Thoracic aorta (tissue), 2 donors: Measurements from ENCODE around the gene PSORS1C1. TPM values are rescaled to one million over a fixed set of nuclear protein-coding genes. Genes with fewer than 3 reads are reported as not detected.

Experiments used
- ATAC-seq: fragments of 150-250 bp; one replicate; pipeline ENCODE4 v1.8.0; 2017; ENCODE audit warnings: low read depth; ENCODE audit not compliant: insufficient number of reproducible peaks, low FRiP score
- DNase-seq: peaks from one replicate; pipeline ENCODE4 v3.0.0-alpha.2; 2020; ENCODE audit warnings: low spot score
- H3K27ac ChIP-seq, 2 donors: fragments of 200-600 bp; sonication (generic); 1 replicate in 1 of 2; 2 replicates in 1 of 2; pipeline ENCODE4 v1.5.1; 2016; ENCODE audit warnings: mild to moderate bottlenecking in 2 of 2, moderate library complexity in 2 of 2
- H3K27me3 ChIP-seq: fragments of 200-600 bp; sonication (generic); replicated peaks from 2 replicates; pipeline ENCODE4 v1.6.0; 2016; ENCODE audit warnings: mild to moderate bottlenecking; ENCODE audit not compliant: insufficient read depth
- H3K36me3 ChIP-seq: fragments of 200-600 bp; sonication (generic); one replicate; pipeline ENCODE4 v1.5.1; 2016
- H3K4me1 ChIP-seq, 2 donors: fragments of 200-600 bp; sonication (generic); 1 replicate in 1 of 2; 2 replicates in 1 of 2; pipeline versions ENCODE4 v1.5.1 to v1.6.0; 2016; ENCODE audit warnings: low read depth in 2 of 2, mild to moderate bottlenecking in 1 of 2; ENCODE audit not compliant: control insufficient read depth in 1 of 2
- H3K4me3 ChIP-seq: fragments of 200-600 bp; sonication (generic); 2 replicates; pipeline ENCODE4 v1.5.1; 2016; ENCODE audit warnings: mild to moderate bottlenecking
- H3K9me3 ChIP-seq: fragments of 200-600 bp; sonication (generic); 2 replicates; pipeline ENCODE4 v1.5.1; 2016
- total RNA-seq, 2 donors: library from RNA; depleted of rRNA; stranded (reverse); fragments of >200 nt; gene quantifications; one replicate each; pipeline versions ENCODE4 v1.1.0 to v1.2.3, GENCODE V29; 2016
- TF ChIP-seq, protein P1 (sequence below): fragments of 200-600 bp; sonication (generic); IDR thresholded peaks from one replicate; pipeline ENCODE4 v1.5.1; 2019; ENCODE audit warnings: antibody characterized with exemption

PSORS1C1 gene
- total RNA-seq, 2 donors from 2014 or later, result 3.7 to 6.8 TPM

DNA sequence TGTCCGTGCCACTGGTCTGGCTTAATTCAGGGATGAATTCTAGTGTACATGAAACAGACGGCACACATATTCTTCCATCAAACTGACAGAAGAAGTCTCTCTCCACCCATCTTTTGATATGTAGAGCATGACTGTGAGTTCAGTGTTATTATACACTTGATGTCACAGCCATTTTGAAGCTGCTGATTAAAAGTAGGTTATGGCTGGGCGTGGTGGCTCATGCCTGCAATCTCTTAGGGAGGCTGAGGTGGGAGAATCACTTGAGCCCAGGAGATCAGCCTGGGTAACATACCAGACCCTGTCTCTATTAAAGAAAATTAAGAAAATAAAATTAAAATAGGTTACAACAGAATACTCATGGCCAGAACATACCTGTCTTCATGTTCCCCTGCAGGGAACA lies 22.9 kb upstream of the PSORS1C1 start:
- Histone ChIP-seq H3K27me3 (no peaks in the 10 kb centered on the region), H3K36me3 (no peaks in the 10 kb centered on the region), H3K27ac (no peak overlapping the region), H3K4me1 (peaks cover 0 to 6% of the 10 kb centered on the region in 2 donors), H3K9me3 (no peaks in the 10 kb centered on the region), H3K4me3 (no peak overlapping the region)
- TF ChIP-seq, protein P1, sequence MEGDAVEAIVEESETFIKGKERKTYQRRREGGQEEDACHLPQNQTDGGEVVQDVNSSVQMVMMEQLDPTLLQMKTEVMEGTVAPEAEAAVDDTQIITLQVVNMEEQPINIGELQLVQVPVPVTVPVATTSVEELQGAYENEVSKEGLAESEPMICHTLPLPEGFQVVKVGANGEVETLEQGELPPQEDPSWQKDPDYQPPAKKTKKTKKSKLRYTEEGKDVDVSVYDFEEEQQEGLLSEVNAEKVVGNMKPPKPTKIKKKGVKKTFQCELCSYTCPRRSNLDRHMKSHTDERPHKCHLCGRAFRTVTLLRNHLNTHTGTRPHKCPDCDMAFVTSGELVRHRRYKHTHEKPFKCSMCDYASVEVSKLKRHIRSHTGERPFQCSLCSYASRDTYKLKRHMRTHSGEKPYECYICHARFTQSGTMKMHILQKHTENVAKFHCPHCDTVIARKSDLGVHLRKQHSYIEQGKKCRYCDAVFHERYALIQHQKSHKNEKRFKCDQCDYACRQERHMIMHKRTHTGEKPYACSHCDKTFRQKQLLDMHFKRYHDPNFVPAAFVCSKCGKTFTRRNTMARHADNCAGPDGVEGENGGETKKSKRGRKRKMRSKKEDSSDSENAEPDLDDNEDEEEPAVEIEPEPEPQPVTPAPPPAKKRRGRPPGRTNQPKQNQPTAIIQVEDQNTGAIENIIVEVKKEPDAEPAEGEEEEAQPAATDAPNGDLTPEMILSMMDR, result no peak
- no peak for ATAC-seq
- no peak for DNase-seq

DNA sequence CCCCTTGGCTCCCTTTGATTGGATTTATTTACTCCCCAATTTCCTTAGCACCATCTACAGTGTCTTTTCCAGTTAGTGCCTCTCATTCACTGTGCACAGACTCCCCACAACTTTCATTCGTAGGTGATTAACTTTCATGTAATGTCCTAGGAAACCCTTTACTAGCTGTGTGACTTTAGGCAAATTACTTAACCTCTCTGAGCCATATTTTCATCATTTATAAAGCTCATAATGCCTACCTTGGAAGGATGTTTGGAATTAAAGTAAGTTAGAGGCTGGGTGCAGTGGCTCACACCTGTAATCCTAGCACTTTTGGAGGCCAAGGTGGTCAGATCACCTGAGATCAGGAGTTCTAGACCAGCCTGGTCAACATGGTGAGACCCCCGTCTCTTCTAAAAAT lies 22.4 kb upstream of the PSORS1C1 start:
- TF ChIP-seq, protein P1, result no peak
- DNase-seq, result no peak
- no peak overlapping the region for H3K27ac ChIP-seq
- no peaks in the 10 kb centered on the region for H3K9me3 ChIP-seq
- no peaks in the 10 kb centered on the region for H3K27me3 ChIP-seq
- H3K4me3 ChIP-seq, result no peak overlapping the region
- H3K36me3 ChIP-seq, result no peaks in the 10 kb centered on the region
- H3K4me1 ChIP-seq, result peaks cover 0 to 2% of the 10 kb centered on the region in 2 donors
- ATAC-seq, result no peak

DNA sequence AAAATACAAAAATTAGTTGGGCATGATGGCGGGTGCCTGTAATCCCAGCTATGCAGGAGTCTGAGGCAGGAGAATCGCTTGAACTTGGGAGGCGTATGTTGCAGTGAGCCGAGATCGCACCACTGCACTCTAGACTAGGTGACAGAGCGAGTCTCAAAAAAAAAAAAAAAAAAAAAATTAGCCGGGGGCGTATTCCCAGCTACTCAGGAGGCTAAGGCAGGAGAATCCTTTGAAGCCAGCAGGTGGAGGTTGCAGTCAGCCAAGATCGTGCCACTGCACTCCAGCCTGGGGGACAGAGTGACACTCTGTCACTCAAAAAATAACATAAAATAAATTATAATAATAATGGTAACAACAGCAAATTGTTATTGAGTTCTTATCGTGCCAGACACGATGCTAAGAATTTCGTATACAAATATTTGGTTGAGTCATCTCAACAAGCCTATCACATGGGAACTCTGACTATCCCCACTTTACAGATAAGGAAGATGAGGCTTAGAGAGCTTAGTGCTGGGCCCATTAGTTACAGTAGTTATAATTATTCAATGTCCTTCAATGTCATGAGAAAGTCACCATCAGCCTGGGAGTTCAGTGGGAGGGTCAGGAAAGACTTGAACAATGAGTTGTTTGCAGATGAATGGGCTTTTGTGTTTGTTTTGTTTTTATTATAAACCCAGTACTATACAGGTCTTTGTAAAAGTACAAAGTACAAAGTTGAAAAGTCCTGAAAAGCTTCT lies 21.7 kb upstream of the PSORS1C1 start:
- ATAC-seq (no peak), DNase-seq (no peak)
- no peaks in the 10 kb centered on the region for H3K27me3 ChIP-seq
- no peaks in the 10 kb centered on the region for H3K4me1 ChIP-seq
- no peak overlapping the region for H3K27ac ChIP-seq
- no peaks in the 10 kb centered on the region for H3K36me3 ChIP-seq
- TF ChIP-seq, protein P1, result no peak
- H3K4me3 ChIP-seq, result no peak overlapping the region
- H3K9me3 ChIP-seq, result no peaks in the 10 kb centered on the region

GRCh38 chr6:31094389-31094881 lies 20.2 kb upstream of the PSORS1C1 start:
- TF ChIP-seq, protein P1, result no peak
- Histone ChIP-seq H3K4me3 (no peak overlapping the region), H3K27me3 (no peaks in the 10 kb centered on the region), H3K36me3 (no peaks in the 10 kb centered on the region), H3K4me1 (no peaks in the 10 kb centered on the region), H3K27ac (no peak overlapping the region), H3K9me3 (no peaks in the 10 kb centered on the region)
- ATAC-seq (no peak), DNase-seq (no peak)

GRCh38 chr6:31096215-31096614 lies 18.4 kb upstream of the PSORS1C1 start:
- ATAC-seq, result no peak
- no peak for DNase-seq
- no peak overlapping the region for H3K4me3 ChIP-seq
- H3K27me3 ChIP-seq, result no peaks in the 10 kb centered on the region
- no peaks in the 10 kb centered on the region for H3K36me3 ChIP-seq
- H3K4me1 ChIP-seq, result no peaks in the 10 kb centered on the region
- no peak overlapping the region for H3K27ac ChIP-seq
- no peaks in the 10 kb centered on the region for H3K9me3 ChIP-seq
- TF ChIP-seq, protein P1, result no peak
